Heart left ventricle (tissue), 16 donors: Measurements from ENCODE around the gene INSM1. TPM values are rescaled to one million over a fixed set of nuclear protein-coding genes. Genes with fewer than 3 reads are reported as not detected.
A peak's percentile ranks its signal among the peaks of the same experiment; 100 is the strongest.

Source experiments
- ATAC-seq, 4 donors: fragments of 200-7000 bp; cut with Tn5 transposase; one replicate each; pipeline ENCODE4 v1.9.1; 2020 to 2022; ENCODE audit warnings: moderate library complexity in 4 of 4, mild to moderate bottlenecking in 3 of 4, moderate number of reproducible peaks in 1 of 4
- DNase-seq, 5 donors: peaks; one replicate each; pipeline ENCODE4 v3.0.0-alpha.2; 2020
- H3K27ac ChIP-seq, 12 donors: fragments of 200-600 bp; sonication (generic) in 4 of 12; one replicate each; pipeline versions ENCODE4 v1.5.0 to v1.8.0; 2016 to 2022; ENCODE audit warnings: mild to moderate bottlenecking in 2 of 12
- H3K27me3 ChIP-seq, 9 donors: fragments of 200-600 bp; sonication (generic) in 2 of 9; one replicate each; pipeline versions ENCODE4 v1.5.1 to v1.8.0; 2016 to 2022; ENCODE audit warnings: mild to moderate bottlenecking in 3 of 9
- H3K36me3 ChIP-seq, 9 donors: fragments of 200-600 bp; sonication (generic) in 2 of 9; one replicate each; pipeline versions ENCODE4 v1.5.0 to v1.8.0; 2018 to 2022; ENCODE audit warnings: mild to moderate bottlenecking in 2 of 9
- H3K4me1 ChIP-seq, 12 donors: fragments of 200-600 bp; sonication (generic) in 4 of 12; one replicate each; pipeline versions ENCODE4 v1.5.0 to v1.8.0; 2016 to 2022; ENCODE audit warnings: mild to moderate bottlenecking in 3 of 12
- H3K4me3 ChIP-seq, 12 donors: fragments of 200-600 bp; sonication (generic) in 4 of 12; one replicate each; pipeline versions ENCODE4 v1.5.0 to v1.8.0; 2017 to 2022; ENCODE audit warnings: mild to moderate bottlenecking in 9 of 12, moderate library complexity in 4 of 12
- H3K9me3 ChIP-seq, 12 donors: fragments of 200-600 bp; sonication (generic) in 4 of 12; one replicate each; pipeline versions ENCODE4 v1.5.0 to v1.8.0; 2016 to 2022; ENCODE audit warnings: mild to moderate bottlenecking in 1 of 12
- CTCF ChIP-seq, 12 donors: fragments of 200-600 bp; sonication (generic) in 4 of 12; IDR thresholded peaks; one replicate each; pipeline versions ENCODE4 v1.5.0 to v1.8.0; 2018 to 2022; ENCODE audit warnings: antibody characterized with exemption in 12 of 12, mild to moderate bottlenecking in 5 of 12
- POLR2A ChIP-seq, 2 donors: fragments of 450-650 bp; IDR thresholded peaks; one replicate each; pipeline ENCODE4 v1.6.1; 2017; ENCODE audit warnings: antibody characterized with exemption in 2 of 2, mild to moderate bottlenecking in 2 of 2, moderate library complexity in 2 of 2
- WGBS, 4 donors: extraction: QIAGEN DNeasy Blood & Tissue Kit in 2 of 4; methylation state at CpG; one replicate each; pipeline versions ENCODE4 v1.1.5 to v1.1.7; 2013 to 2018; 5-methylcytosine and 5-hydroxymethylcytosine counted together
- intact Hi-C, 10 donors: fragments of 100-400 bp; cut with DNase I; formaldehyde crosslinking; loops; one replicate each; pipeline versions ENCODE4 v1.11.1 to v1.14.2; 2022
- polyA plus RNA-seq, 2 donors: library from polyadenylated mRNA; stranded (reverse); fragments of 200-250 nt; gene quantifications; one replicate each; pipeline ENCODE4 v1.2.3, GENCODE V29; 2013
- total RNA-seq, 9 donors: library from RNA; depleted of rRNA in 2 of 9; stranded (reverse); fragments of >200 nt in 2 of 9; fragmentation: NEBNext Ultra II Directional in 3 of 9; extraction: Animal tissue kit (Norgen Biotek cat#: 25700) in 3 of 9; gene quantifications; one replicate each; pipeline versions ENCODE4 v1.1.0 to v1.2.4, GENCODE V29; 2016 to 2023
- donor health status: ischemic (EF 13 %, LVEDD 7.1; RV severe dilation, severe dysfunction).
- donor health status: healthy with polysubstance abuse.
- donor health status: DM: no; HTN: yes; CAD: no.
- donor health status: DM: no; HTN: no; CAD: no.
- donor health status: ischemic (EF 25% LVEDD 6.9; RV normal size, moderate dysfunction).
- donor health status: ischemic (EF 25% LVEDD 5.7; RV mildly dilated, moderate dysfunction).
- donor health status: healthy.
- donor health status: DM: yes; HTN: yes; CAD: no.
- donor health status: ischemic (EF 35%, LVEDD 5.7; RV mildly dilated, moderate dysfunction).
- donor health status: nonischemic (EF 11% LVEDD 7.7; RV severe dilation, severe dysfunction).
- donor health status: DM: yes; HTN: yes; CAD: no.
- donor health status: PGD.
- donor health status: ischemic (EF 29% LVEDD 5.4; RV normal size, mild dysfunction).
- donor health status: nonischemic (EF 23%, LVEDD 6.1; RV moderate dilation, normal function).

INSM1 gene
- total and polyA plus RNA-seq, 11 donors: 0.08 TPM; not detected in 10

GRCh38 chr20:20409331-20409730 lies 41.4 kb downstream of the INSM1 start:
- TF ChIP-seq CTCF (IDR thresholded peaks at IDR 0.05) (no peak), POLR2A (IDR thresholded peaks at IDR 0.05) (no peak)
- H3K36me3 ChIP-seq: peaks cover 0 to 16% (median 2%) of the 10 kb centered on the region in 9 donors
- WGBS, 4 donors: 92 to 99% (median 98%) methylated on average over 4 of the region's 4 CpGs
- no peak overlapping the region for H3K27ac ChIP-seq
- intact Hi-C loops: no loop called here
- no peaks in the 10 kb centered on the region for H3K27me3 ChIP-seq
- H3K4me3 ChIP-seq: no peak overlapping the region
- ATAC-seq: no peak
- H3K9me3 ChIP-seq: no peaks in the 10 kb centered on the region
- H3K4me1 ChIP-seq: peaks cover 0 to 23% (median 7%) of the 10 kb centered on the region in 12 donors
- DNase-seq: no peak

GRCh38 chr20:20410678-20411077 lies 42.8 kb downstream of the INSM1 start:
- no peak overlapping the region for H3K27ac ChIP-seq
- intact Hi-C loops: loop anchor here in 1 of 10 donors (10.0 kb wide), 1 partner anchor 66 kb away; no protein-coding TSS in a partner anchor
- H3K4me3 ChIP-seq: no peak overlapping the region
- no peaks in the 10 kb centered on the region for H3K9me3 ChIP-seq
- 29 to 40% (median 32%) methylated on average over 6 of the region's 6 CpGs for WGBS, 4 donors
- H3K36me3 ChIP-seq: peaks cover 0 to 9% (median 0%) of the 10 kb centered on the region in 9 donors
- peaks cover 0 to 23% (median 7%) of the 10 kb centered on the region in 12 donors for H3K4me1 ChIP-seq
- DNase-seq (peak; percentile 36 to 71 (median 64)), ATAC-seq (peak; percentile 83 to 96 (median 92))
- TF ChIP-seq POLR2A (IDR thresholded peaks at IDR 0.05): no peak
- TF ChIP-seq CTCF (IDR thresholded peaks at IDR 0.05): no peak
- H3K27me3 ChIP-seq: no peaks in the 10 kb centered on the region

- H3K4me3 ChIP-seq: no peak overlapping the region
- H3K27me3 ChIP-seq: no peaks in the 10 kb centered on the region
- no peak overlapping the region for H3K27ac ChIP-seq
- H3K4me1 ChIP-seq: peaks cover 0 to 23% (median 7%) of the 10 kb centered on the region in 12 donors
- ATAC-seq (no peak), DNase-seq (no peak)
- WGBS, 4 donors: 65 to 74% (median 70%) methylated on average over 12 of the region's 12 CpGs
- intact Hi-C loops: loop anchor here in 1 of 10 donors (10.0 kb wide), 1 partner anchor 67 kb away; no protein-coding TSS in a partner anchor
- peaks cover 0 to 3% (median 0%) of the 10 kb centered on the region in 9 donors for H3K36me3 ChIP-seq
- TF ChIP-seq POLR2A (IDR thresholded peaks at IDR 0.05) (no peak), CTCF (IDR thresholded peaks at IDR 0.05) (no peak)
- no peaks in the 10 kb centered on the region for H3K9me3 ChIP-seq
Measured at GRCh38 chr20:20411402-20411801, 43.5 kb downstream of the INSM1 start.

GRCh38 chr20:20411836-20412235 lies 43.9 kb downstream of the INSM1 start:
- no peak for ATAC-seq
- WGBS, 4 donors: 92 to 94% (median 93%) methylated on average over 17 of the region's 17 CpGs

More at GRCh38 chr20:20411836-20412235, 43.9 kb downstream of the INSM1 start:
- Histone ChIP-seq H3K27ac (no peak overlapping the region), H3K36me3 (peaks cover 0 to 2% (median 0%) of the 10 kb centered on the region in 9 donors), H3K27me3 (no peaks in the 10 kb centered on the region), H3K4me3 (no peak overlapping the region), H3K9me3 (no peaks in the 10 kb centered on the region), H3K4me1 (peaks cover 0 to 23% (median 7%) of the 10 kb centered on the region in 12 donors)
- no peak for TF ChIP-seq CTCF (IDR thresholded peaks at IDR 0.05)
- no peak for TF ChIP-seq POLR2A (IDR thresholded peaks at IDR 0.05)
- intact Hi-C loops: loop anchor here in 1 of 10 donors (10.0 kb wide), 1 partner anchor 67 kb away; no protein-coding TSS in a partner anchor
- no peak for DNase-seq
